Epidermal melanocyte (primary cell): ENCODE measurements around the gene SNPH.
"Not testable (repeated sequence)": the region's sequence is repeated elsewhere in the genome, so short reads cannot be mapped to it uniquely, and the experiment has no call there.

ENCODE experiments used
- DNase-seq: peaks from one replicate; pipeline ENCODE4 v3.0.0; 2011; ENCODE audit warnings: low spot score; ENCODE audit not compliant: insufficient read length

The SNPH gene

DNA sequence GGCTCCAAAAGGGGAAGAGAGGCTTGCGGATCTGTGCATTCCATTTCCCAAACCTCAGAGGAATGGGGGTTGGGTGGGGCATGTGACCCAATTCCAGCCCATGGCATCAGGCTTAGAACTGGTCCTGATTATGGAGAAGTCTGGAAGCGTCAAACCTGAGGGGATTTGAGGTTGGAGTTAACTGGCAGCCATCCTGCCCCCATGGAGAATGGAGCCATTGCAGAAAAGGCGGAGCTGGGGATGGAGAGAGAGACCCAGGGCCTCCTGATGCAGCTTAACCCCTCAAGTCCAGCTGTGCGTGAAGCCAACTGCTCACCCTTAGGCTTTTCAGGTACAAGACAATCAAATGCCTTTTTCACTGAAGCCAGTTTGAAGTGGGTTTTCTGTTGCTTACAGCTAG lies 72.7 kb downstream of the SNPH start:
- no peak for DNase-seq

DNA sequence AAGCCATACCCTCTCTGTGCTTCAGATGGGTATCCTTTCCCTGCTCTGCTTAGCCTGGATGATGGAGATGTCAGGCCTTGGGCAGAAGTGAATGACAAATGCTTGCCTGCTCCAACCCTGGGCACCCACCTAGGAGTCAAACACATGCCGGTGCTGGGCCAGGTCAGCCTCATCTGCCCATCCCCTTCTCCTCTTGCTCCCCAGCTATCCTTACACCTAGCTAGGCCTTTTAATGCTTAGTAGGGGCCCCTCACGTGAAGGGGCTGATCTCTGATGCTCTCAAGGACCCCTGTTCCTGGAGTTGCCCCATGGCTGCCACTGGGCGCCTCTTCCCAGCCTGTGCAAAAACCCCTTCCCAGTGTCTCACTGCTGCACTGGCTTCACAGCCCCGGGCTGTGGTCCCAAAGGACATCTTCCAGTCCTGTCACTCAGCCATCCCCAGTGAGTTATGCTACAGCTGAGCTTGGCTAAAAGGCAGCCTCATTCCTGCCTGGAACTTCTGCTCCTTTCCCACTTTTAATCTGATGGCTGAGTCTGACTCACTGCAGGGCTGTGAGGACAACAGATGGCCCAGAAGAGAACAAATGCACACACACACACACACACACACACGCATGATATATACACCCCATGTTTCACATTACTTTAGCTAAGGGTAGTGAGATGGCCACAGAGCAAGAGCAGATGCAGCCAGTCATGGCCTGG lies 75.6 kb downstream of the SNPH start:
- no peak for DNase-seq

DNA sequence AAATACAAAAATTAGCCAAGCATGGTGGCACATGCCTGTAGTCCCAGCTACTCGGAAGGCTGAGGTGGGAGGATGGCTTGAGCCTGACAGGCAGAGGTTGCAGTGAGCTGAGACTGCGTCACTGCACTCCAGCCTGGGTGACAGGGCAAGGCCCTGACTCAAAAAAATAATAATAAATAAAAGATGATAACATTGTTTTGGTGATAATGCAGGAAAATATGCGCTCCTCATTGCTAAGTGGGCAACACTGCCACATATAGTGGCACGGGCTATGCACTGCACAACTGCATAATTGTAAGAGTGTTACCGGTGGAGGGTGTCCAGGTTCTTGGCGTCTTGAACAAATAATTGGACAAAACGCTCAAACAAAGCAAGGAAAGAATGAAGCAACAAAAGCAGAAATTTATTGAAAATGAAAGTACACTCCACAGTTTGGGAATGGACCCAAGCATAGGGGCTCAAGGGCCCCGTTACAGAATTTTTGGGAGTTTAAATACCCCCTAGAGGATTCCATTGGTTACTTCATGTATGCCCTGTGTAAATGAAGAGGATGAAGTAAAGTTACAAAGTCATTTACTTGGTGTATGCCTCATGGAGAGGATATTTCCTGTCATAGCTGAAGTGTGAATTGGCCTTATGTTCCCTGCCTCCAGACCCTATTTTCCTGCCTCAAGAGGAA lies 77.5 kb downstream of the SNPH start:
- DNase-seq: not testable (repeated sequence)

DNA sequence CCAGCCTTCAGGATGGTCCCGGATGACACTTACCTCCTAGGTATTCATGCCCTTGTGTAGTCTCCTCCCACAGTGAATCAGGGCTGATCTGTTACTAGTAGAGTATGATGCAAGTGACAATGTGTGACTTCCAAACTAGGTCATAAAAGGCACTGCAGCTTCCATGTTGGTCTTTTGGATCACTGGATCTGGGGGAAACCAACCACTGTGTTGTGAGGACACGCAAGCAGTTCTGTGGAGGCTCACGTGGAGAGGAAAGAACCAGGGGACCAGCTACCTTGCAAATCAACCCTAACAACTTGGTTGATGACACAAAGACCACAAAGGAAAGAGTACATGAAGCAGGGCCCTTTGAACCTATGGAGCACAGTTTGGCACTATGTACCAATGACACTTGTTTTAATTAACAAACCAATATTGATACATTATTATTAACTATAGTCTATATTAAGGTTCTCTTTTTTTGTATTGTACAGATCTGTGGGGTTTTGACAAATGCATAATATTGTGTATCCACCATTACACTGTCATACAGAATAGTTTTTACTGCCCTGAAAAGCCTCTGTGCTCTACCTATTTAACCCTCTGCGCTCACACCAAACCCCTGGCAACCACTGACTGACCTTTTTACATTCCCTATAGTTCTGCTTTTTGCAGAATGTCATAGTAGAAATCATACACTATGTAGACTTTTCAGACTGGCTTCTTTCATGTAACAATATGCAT lies 79.1 kb downstream of the SNPH start:
- no peak for DNase-seq

DNA sequence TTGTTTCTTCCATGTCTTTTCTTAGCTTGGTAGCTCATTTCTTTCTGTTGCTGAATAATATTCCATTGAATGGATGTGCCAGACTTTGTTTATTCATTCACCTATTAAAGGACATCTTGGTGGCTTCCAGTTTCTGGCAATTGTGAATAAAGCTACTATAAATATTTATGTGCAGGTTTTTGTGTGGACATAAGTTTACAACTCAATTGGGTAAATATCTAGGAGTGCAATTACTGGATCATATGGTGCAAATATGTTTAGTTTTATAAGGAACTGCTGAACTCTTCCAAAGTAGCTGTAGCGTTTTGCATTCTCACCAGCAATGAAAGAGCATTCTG lies 79.6 kb downstream of the SNPH start:
- DNase-seq: no peak

DNA sequence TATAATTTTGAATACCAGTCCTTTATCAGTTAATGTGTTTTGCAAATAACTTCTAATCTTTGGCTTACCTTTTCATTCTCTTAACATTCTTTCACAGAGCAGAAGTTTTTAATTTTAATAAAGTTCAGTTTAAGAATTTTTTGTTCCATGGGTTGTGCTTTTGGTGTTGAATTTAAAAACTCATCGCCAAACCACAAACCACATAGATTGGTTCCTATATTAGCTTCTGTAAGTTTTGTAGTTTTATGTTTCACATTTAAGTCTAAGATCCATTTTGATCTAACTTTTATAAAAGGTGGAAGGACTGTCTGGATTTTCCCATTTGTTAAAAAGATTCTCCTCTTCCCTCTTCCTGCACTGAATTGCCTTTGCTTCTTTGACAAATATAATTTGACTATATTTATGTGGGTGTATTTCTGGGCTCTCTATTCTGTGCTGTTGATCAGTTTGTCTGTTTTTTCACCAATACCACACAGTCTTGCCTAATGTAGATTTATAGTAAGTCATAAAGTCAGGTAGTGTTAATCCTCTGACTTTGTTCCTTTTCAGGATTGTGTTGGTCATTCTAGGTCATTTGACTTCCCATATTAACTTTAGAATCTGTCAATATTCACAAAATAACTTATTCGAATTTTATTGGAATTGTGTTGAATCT lies 80.3 kb downstream of the SNPH start:
- no peak for DNase-seq

DNA sequence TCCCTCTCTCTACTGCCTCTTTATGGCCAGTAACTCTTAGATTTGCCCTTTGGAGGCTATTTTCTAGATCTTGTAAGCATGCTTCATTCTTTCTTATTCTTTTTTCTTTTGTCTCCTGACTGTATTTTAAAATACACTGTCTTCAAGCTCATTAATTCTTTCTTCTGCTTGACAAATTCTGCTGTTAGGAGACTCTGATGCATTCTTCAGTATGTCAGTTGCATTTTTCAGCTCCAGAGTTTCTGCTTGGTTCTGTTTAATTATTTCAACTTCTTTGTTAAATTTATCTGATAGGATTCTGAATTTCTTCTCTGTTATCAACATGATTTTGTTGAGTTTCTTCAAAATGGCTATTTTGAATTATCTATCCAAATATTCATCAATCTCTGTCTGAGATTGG lies 87.9 kb downstream of the SNPH start:
- DNase-seq: no peak

DNA sequence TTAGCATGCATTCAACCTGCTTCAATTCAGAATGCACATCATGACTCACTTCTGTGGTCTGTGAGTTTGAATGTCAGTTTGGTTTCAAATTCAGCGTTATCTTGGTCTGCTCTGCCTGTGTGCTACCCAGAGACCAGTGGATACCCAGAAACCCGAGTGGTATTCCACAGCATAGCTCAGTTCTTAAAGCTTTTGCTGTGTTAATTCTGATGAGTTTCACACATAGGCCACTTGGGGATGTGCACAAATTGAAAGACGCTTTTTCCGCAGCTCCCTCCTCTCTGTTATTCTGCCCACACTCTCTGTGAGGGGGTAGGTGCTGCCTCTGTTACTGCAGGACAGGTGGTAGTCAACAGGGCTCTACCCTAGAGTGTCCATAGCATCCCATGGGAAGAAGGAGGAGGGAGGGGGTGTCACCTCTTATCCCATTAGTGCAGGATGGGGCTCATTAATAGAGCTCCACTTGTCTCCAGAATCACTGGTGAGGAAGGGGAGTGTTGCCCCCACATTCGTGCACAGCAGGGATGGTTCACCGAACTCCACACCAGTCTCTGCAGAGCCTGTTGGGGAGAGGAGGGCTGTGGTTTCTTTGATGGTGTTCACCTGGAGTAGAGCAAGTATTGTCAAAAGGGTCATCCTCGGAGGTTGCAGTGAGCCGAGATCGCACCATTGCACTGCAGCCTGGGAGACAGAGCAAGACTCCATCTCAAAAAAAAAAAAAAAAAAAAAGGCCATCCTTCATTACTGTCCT lies 92.0 kb downstream of the SNPH start:
- no peak for DNase-seq
